DOHH2 (cell line): ENCODE data around the gene EHMT1.

Experiments
- H3F3A ChIP-seq: fragments of 200-600 bp; sonication (generic), shearing (Covaris generic); 2 replicates; pipeline ENCODE4 v1.6.0; 2016; ENCODE audit warnings: antibody characterized with exemption, mild to moderate bottlenecking; ENCODE audit not compliant: control insufficient read depth, insufficient read depth
- H3K27ac ChIP-seq: fragments of 200-600 bp; sonication (generic); 2 replicates; pipeline ENCODE4 v1.5.1; 2014; ENCODE audit warnings: low read depth, mild to moderate bottlenecking, low read length, moderate library complexity
- H3K27me3 ChIP-seq: fragments of 200-600 bp; sonication (generic); 2 replicates; pipeline ENCODE4 v1.6.1; 2014; ENCODE audit warnings: mild to moderate bottlenecking, low read length, mixed read lengths; ENCODE audit not compliant: control insufficient read depth
- H3K36me3 ChIP-seq: fragments of 200-600 bp; sonication (generic); 2 replicates; pipeline ENCODE4 v1.6.1; 2014; ENCODE audit warnings: mild to moderate bottlenecking, low read length, moderate library complexity, mixed read lengths; ENCODE audit not compliant: control insufficient read depth
- H3K4me1 ChIP-seq: fragments of 200-600 bp; sonication (generic); 2 replicates; pipeline ENCODE4 v1.6.1; 2014; ENCODE audit warnings: mild to moderate bottlenecking, low read length, mixed read lengths; ENCODE audit not compliant: control insufficient read depth
- H3K4me2 ChIP-seq: fragments of 200-600 bp; sonication (generic); 2 replicates; pipeline ENCODE4 v1.6.0; 2014; ENCODE audit warnings: mild to moderate bottlenecking, low read length, moderate library complexity
- H3K4me3 ChIP-seq: fragments of 200-600 bp; sonication (generic); 2 replicates; pipeline ENCODE4 v1.5.1; 2014; ENCODE audit warnings: mild to moderate bottlenecking, low read length, mixed read lengths
- H3K79me2 ChIP-seq: fragments of 200-600 bp; sonication (generic); 2 replicates; pipeline ENCODE4 v1.6.1; 2014; ENCODE audit warnings: mild to moderate bottlenecking, low read length, mixed read lengths; ENCODE audit not compliant: control insufficient read depth
- H3K9me2 ChIP-seq: fragments of 200-600 bp; sonication (generic); replicated peaks from 2 replicates; pipeline ENCODE4 v1.6.1; 2014; ENCODE audit warnings: mild to moderate bottlenecking, low read length, mixed read lengths; ENCODE audit not compliant: control insufficient read depth
- H3K9me3 ChIP-seq: fragments of 200-600 bp; sonication (generic); 2 replicates; pipeline ENCODE4 v1.6.1; 2014; ENCODE audit warnings: antibody characterized with exemption, low read length, mixed read lengths; ENCODE audit not compliant: control insufficient read depth, insufficient read depth
- H4K20me1 ChIP-seq: fragments of 200-600 bp; sonication (generic); 2 replicates; pipeline ENCODE4 v1.6.0; 2014; ENCODE audit warnings: low read depth, mild to moderate bottlenecking, antibody characterized with exemption, low read length, moderate library complexity; ENCODE audit not compliant: control insufficient read depth, insufficient read depth
- CTCF ChIP-seq: fragments of 200-600 bp; sonication (generic); IDR thresholded peaks from one replicate; pipeline ENCODE4 v1.5.1; 2014; ENCODE audit warnings: antibody characterized with exemption, mild to moderate bottlenecking, low read depth, low read length; ENCODE audit not compliant: poor library complexity, severe bottlenecking
- EZH2phosphoT487 ChIP-seq: fragments of 200-600 bp; sonication (generic); IDR thresholded peaks from 2 replicates; pipeline ENCODE4 v1.6.1; 2017; ENCODE audit warnings: borderline replicate concordance, mild to moderate bottlenecking, antibody characterized with exemption, low read length, moderate library complexity, mixed read lengths

EHMT1 gene

GRCh38 chr9:137726764-137727163 is 108.0 kb downstream of the EHMT1 start:
- Histone ChIP-seq H3K27me3 (no peaks in the 10 kb centered on the region), H4K20me1 (no peaks in the 10 kb centered on the region), H3K9me3 (peaks cover 14% of the 10 kb centered on the region; the same call in 1 of the 2 replicates), H3K27ac (no peak overlapping the region), H3K4me1 (no peaks in the 10 kb centered on the region), H3F3A (no peaks in the 10 kb centered on the region; the same call in 1 of the 2 replicates), H3K4me2 (no peak overlapping the region), H3K4me3 (no peak overlapping the region), H3K36me3 (peaks cover 91% of the 10 kb centered on the region), H3K9me2 (no peaks in the 10 kb centered on the region), H3K79me2 (peaks cover 92% of the 10 kb centered on the region)
- no peak for TF ChIP-seq EZH2phosphoT487

GRCh38 chr9:137727716-137728115 is 108.9 kb downstream of the EHMT1 start:
- no peak overlapping the region for H3K4me3 ChIP-seq
- H3F3A ChIP-seq: no peaks in the 10 kb centered on the region
- peaks cover 23% of the 10 kb centered on the region; the same call in 1 of the 2 replicates for H3K9me3 ChIP-seq
- TF ChIP-seq CTCF: no peak
- no peak for TF ChIP-seq EZH2phosphoT487
- H3K9me2 ChIP-seq: no peaks in the 10 kb centered on the region
- no peaks in the 10 kb centered on the region for H4K20me1 ChIP-seq
- no peaks in the 10 kb centered on the region for H3K27me3 ChIP-seq
- H3K79me2 ChIP-seq: peaks cover 92% of the 10 kb centered on the region
- H3K4me2 ChIP-seq: no peak overlapping the region
- H3K4me1 ChIP-seq: no peaks in the 10 kb centered on the region
- no peak overlapping the region for H3K27ac ChIP-seq
- H3K36me3 ChIP-seq: peaks cover 91% of the 10 kb centered on the region

GRCh38 chr9:137728444-137729311 is 109.9 kb downstream of the EHMT1 start:
- H3K9me2 ChIP-seq: no peaks in the 10 kb centered on the region
- H3K27me3 ChIP-seq: no peaks in the 10 kb centered on the region
- H3K27ac ChIP-seq: no peak overlapping the region
- peaks cover 92% of the 10 kb centered on the region for H3K79me2 ChIP-seq
- H3K36me3 ChIP-seq: peaks cover 97% of the 10 kb centered on the region
- no peaks in the 10 kb centered on the region for H4K20me1 ChIP-seq
- TF ChIP-seq CTCF: no peak
- TF ChIP-seq EZH2phosphoT487: no peak
- H3K4me3 ChIP-seq: no peak overlapping the region
- H3F3A ChIP-seq: no peaks in the 10 kb centered on the region
- no peak overlapping the region for H3K4me2 ChIP-seq
- H3K4me1 ChIP-seq: no peaks in the 10 kb centered on the region
- peaks cover 33% of the 10 kb centered on the region; the same call in 1 of the 2 replicates for H3K9me3 ChIP-seq

- H3K79me2 ChIP-seq: peaks cover 82% of the 10 kb centered on the region
- peaks cover 21% of the 10 kb centered on the region for H3K4me1 ChIP-seq
- no peak overlapping the region for H3K4me3 ChIP-seq
- peaks cover 46% of the 10 kb centered on the region for H3K9me3 ChIP-seq
- H3F3A ChIP-seq: peaks cover 10% of the 10 kb centered on the region
- H4K20me1 ChIP-seq: no peaks in the 10 kb centered on the region
- H3K36me3 ChIP-seq: peaks cover 96% of the 10 kb centered on the region
- no peaks in the 10 kb centered on the region for H3K9me2 ChIP-seq
- H3K27ac ChIP-seq: no peak overlapping the region
- no peak for TF ChIP-seq CTCF
- no peak for TF ChIP-seq EZH2phosphoT487
- no peak overlapping the region for H3K4me2 ChIP-seq
- H3K27me3 ChIP-seq: no peaks in the 10 kb centered on the region
Measured at GRCh38 chr9:137731216-137731946, 112.6 kb downstream of the EHMT1 start.
